Uterus (tissue), 2 donors: ENCODE measurements around the gene LCMT1.
"Not testable (repeated sequence)": the region's sequence is repeated elsewhere in the genome, so short reads cannot be mapped to it uniquely, and the experiment has no call there.

Experiments
- POLR2A ChIP-seq, 2 donors: fragments of 450-650 bp; IDR thresholded peaks; one replicate each; pipeline ENCODE4 v1.6.1; 2016; ENCODE audit warnings: antibody characterized with exemption in 2 of 2, mild to moderate bottlenecking in 1 of 2, moderate library complexity in 1 of 2
- TF ChIP-seq, protein P1 (sequence below), 4 experiments: fragments of 200-600 bp in 2 of 4; fragments of 450-650 bp in 2 of 4; sonication (generic) in 2 of 4; IDR thresholded peaks; one replicate each; pipeline ENCODE4 v1.5.1; 2016 to 2019; ENCODE audit warnings: antibody characterized with exemption in 4 of 4, mild to moderate bottlenecking in 2 of 4, moderate library complexity in 1 of 4

DNA sequence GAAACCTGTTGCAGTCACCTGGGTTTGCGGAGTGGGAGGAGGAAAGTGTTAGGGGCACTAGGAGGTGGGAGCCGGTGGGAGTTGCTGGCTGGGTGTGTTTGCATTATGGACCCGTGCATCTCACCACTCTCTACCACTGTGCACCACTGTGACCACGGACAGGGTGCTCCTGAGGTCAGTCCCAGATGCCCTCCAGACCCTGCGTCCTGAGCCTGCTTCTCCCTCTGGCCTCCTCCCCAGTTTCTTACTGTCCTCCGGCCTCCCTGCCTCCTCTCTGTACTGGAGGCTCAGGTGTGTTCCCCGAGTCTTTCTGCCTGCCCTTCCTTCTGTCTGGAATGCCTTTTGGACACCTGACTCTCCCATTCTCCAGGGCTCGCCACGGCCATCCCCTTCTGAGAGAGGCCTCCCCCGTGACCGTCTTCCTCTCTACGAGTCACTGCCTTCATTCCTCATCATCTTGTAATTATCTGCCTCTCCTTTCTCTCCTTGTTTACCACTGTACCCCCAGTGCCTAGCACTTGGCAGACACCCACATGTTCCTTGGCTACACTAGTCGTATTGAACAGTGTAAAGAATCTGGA, 14.6 kb downstream of the LCMT1 start:
- TF ChIP-seq, protein P1, sequence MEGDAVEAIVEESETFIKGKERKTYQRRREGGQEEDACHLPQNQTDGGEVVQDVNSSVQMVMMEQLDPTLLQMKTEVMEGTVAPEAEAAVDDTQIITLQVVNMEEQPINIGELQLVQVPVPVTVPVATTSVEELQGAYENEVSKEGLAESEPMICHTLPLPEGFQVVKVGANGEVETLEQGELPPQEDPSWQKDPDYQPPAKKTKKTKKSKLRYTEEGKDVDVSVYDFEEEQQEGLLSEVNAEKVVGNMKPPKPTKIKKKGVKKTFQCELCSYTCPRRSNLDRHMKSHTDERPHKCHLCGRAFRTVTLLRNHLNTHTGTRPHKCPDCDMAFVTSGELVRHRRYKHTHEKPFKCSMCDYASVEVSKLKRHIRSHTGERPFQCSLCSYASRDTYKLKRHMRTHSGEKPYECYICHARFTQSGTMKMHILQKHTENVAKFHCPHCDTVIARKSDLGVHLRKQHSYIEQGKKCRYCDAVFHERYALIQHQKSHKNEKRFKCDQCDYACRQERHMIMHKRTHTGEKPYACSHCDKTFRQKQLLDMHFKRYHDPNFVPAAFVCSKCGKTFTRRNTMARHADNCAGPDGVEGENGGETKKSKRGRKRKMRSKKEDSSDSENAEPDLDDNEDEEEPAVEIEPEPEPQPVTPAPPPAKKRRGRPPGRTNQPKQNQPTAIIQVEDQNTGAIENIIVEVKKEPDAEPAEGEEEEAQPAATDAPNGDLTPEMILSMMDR (IDR thresholded peaks at IDR 0.05), result not testable (repeated sequence)
- TF ChIP-seq POLR2A (IDR thresholded peaks at IDR 0.05), result not testable (repeated sequence)
